OCI-LY7 (cell line): ENCODE measurements around the gene SYTL3. TPM values are rescaled to one million over a fixed set of nuclear protein-coding genes. Genes with fewer than 3 reads are reported as not detected.

Experiments
- Bru-seq: library from RNA; stranded (reverse); fragments of 400-500 nt; gene quantifications from one replicate; lab custom pipeline; 2021; lab: Mats Ljungman, UMichigan
- BruChase-seq, 2 experiments: library from RNA; stranded (reverse); fragments of 400-500 nt; gene quantifications; one replicate each; lab custom pipeline; 2021; lab: Mats Ljungman, UMichigan
- BruUV-seq: library from RNA; stranded (reverse); fragments of 400-500 nt; replicated peaks from 2 replicates; lab custom pipeline; 2021; lab: Mats Ljungman, UMichigan
- CTCF ChIA-PET: fragments of 300-600 bp; sonication (Branson Sonifier 250); formaldehyde crosslinking; loops from one replicate; lab custom pipeline; 2022; ENCODE audit warnings: antibody characterized with exemption; ENCODE audit not compliant: unreplicated experiment; lab: Charles Lee
- POLR2A ChIA-PET: fragments of 300-600 bp; sonication (Branson Sonifier 250); formaldehyde crosslinking; loops from one replicate; lab custom pipeline; 2022; ENCODE audit warnings: antibody characterized with exemption; lab: Charles Lee
- DNase-seq: peaks from one replicate; pipeline ENCODE4 v3.0.0-alpha.2; 2015; ENCODE audit warnings: low spot score
- H2AFZ ChIP-seq: fragments of 200-600 bp; sonication (generic), shearing (Covaris generic); 2 replicates; pipeline ENCODE4 v1.6.1; 2014; ENCODE audit warnings: mild to moderate bottlenecking, antibody characterized with exemption, low read length, moderate library complexity
- H3K27ac ChIP-seq: fragments of 200-600 bp; sonication (generic); 2 replicates; pipeline ENCODE4 v1.5.1; 2014; ENCODE audit warnings: mixed run types, low read depth, mild to moderate bottlenecking, moderate library complexity, low read length, inconsistent platforms; ENCODE audit not compliant: poor library complexity, severe bottlenecking
- H3K36me3 ChIP-seq: fragments of 200-600 bp; sonication (generic); 2 replicates; pipeline ENCODE4 v1.6.1; 2014; ENCODE audit warnings: mild to moderate bottlenecking, antibody characterized with exemption, low read length, moderate library complexity, mixed read lengths; ENCODE audit not compliant: insufficient read depth
- H3K4me1 ChIP-seq: fragments of 200-600 bp; sonication (generic); 2 replicates; pipeline ENCODE4 v1.5.1; 2014; ENCODE audit warnings: mild to moderate bottlenecking, low read length; ENCODE audit not compliant: insufficient read depth, poor library complexity, severe bottlenecking
- H3K4me2 ChIP-seq: fragments of 200-600 bp; sonication (generic); 2 replicates; pipeline ENCODE4 v1.6.1; 2014; ENCODE audit warnings: mild to moderate bottlenecking, low read length
- H3K4me3 ChIP-seq: fragments of 200-600 bp; sonication (generic); 2 replicates; pipeline ENCODE4 v1.5.1; 2014; ENCODE audit warnings: mild to moderate bottlenecking, low read depth, low read length; ENCODE audit not compliant: poor library complexity, severe bottlenecking
- H3K79me2 ChIP-seq: fragments of 200-600 bp; sonication (generic); 2 replicates; pipeline ENCODE4 v1.6.1; 2016; ENCODE audit warnings: low read depth, mild to moderate bottlenecking, low read length, moderate library complexity, mixed read lengths; ENCODE audit not compliant: insufficient read depth
- H3K9me2 ChIP-seq: fragments of 200-600 bp; sonication (generic); 2 replicates; pipeline ENCODE4 v1.6.1; 2016; ENCODE audit warnings: mild to moderate bottlenecking, low read length, mixed read lengths; ENCODE audit not compliant: insufficient read depth
- H3K9me3 ChIP-seq: fragments of 200-600 bp; sonication (generic); 2 replicates; pipeline ENCODE4 v1.6.1; 2014; ENCODE audit warnings: mild to moderate bottlenecking, mixed run types, low read length, mixed read lengths
- H4K20me1 ChIP-seq: fragments of 200-600 bp; sonication (generic); 2 replicates; pipeline ENCODE4 v1.6.1; 2014; ENCODE audit warnings: mild to moderate bottlenecking, antibody characterized with exemption, low read length, moderate library complexity, mixed read lengths; ENCODE audit not compliant: insufficient read depth
- CTCF ChIP-seq: fragments of 200-600 bp; sonication (generic); conservative IDR thresholded peaks from 2 replicates; pipeline ENCODE4 v1.5.1; 2014; ENCODE audit warnings: mild to moderate bottlenecking, antibody characterized with exemption, low read length, moderate library complexity, mixed read lengths
- EZH2phosphoT487 ChIP-seq: fragments of 200-600 bp; sonication (generic); IDR thresholded peaks from 2 replicates; pipeline ENCODE4 v1.6.1; 2018; ENCODE audit warnings: low read depth, borderline replicate concordance, mild to moderate bottlenecking, mixed run types, antibody characterized with exemption, low read length, moderate library complexity, mixed read lengths
- intact Hi-C: fragments of 100-400 bp; cut with micrococcal nuclease; formaldehyde crosslinking; loops from one replicate; pipeline ENCODE4 v1.10.0; 2022; ENCODE audit not compliant: unreplicated experiment
- long read RNA-seq: library from polyadenylated mRNA; stranded (forward); transcript quantifications from one replicate; pipeline ENCODE4 v2.0.0, GENCODE V29; 2022
- total RNA-seq, 2 experiments: library from RNA; depleted of rRNA in 1 of 2; stranded (reverse); fragments of >200 nt in 1 of 2; shearing (Covaris generic) in 1 of 2; gene quantifications; 2 replicates each; pipeline ENCODE4 v1.2.3, GENCODE V29; 2014 to 2022

The SYTL3 gene
- total RNA-seq (2014; rRNA removed; shearing (Covaris generic)): 0.32 TPM in 1 of 2 replicates, not detected in the other
- 0.89 TPM in 2 replicates for total RNA-seq (2022)
- percentile 24 among the genes with signal in this experiment for Bru-seq, nascent RNA
- BruChase-seq, experiment 1, labeled RNA remaining after a 6-hour chase: percentile 24 among the genes with signal in this experiment
- percentile 19 among the genes with signal in this experiment for BruChase-seq, experiment 2, labeled RNA remaining after a 2-hour chase
- long read RNA-seq, partial matches to known transcripts: 0 of 1 reads
- long read RNA-seq, other reads (novel, unspliced or antisense): 1 of 1 reads

- peak; percentile 41 for DNase-seq
- CTCF ChIA-PET: interaction anchor here (0.5 to 0.6 kb wide), 2 partner anchors 238 to 455 kb away, joined by 3 to 8 read pairs; no protein-coding TSS in a partner anchor
- intact Hi-C loops: no loop called here
- Histone ChIP-seq H3K9me3 (no peaks in the 10 kb centered on the region), H3K27ac (no peak within 1 kb of the TSS), H3K4me3 (no peak within 1 kb of the TSS), H3K4me2 (peak within 1 kb of the TSS; percentile 32; the same call in 1 of the 2 replicates), H3K79me2 (no peaks in the 10 kb centered on the region), H4K20me1 (no peaks in the 10 kb centered on the region), H2AFZ (peak within 1 kb of the TSS; percentile 8; the same call in 1 of the 2 replicates), H3K36me3 (no peaks in the 10 kb centered on the region), H3K9me2 (no peaks in the 10 kb centered on the region), H3K4me1 (peaks cover 13% of the 10 kb centered on the region)
- TF ChIP-seq EZH2phosphoT487: no peak
- TF ChIP-seq CTCF: no peak
- POLR2A ChIA-PET: interaction anchor here (0.6 to 1.7 kb wide), 5 partner anchors 8 to 313 kb away, joined by 3 to 4 read pairs (median 4); no protein-coding TSS in a partner anchor
- no TSS peak for BruUV-seq
Measured at GRCh38 chr6:158649289-158650143, at the start of gene SYTL3. SYTL3 (plus strand) TSS chr6:158650054; CDS start chr6:158663269, 13,215 bp downstream.

GRCh38 chr6:158603261-158604047 lies 46.4 kb upstream of the SYTL3 start:
- Histone ChIP-seq H3K4me1 (no peaks in the 10 kb centered on the region), H3K9me3 (no peaks in the 10 kb centered on the region), H3K9me2 (no peaks in the 10 kb centered on the region), H3K79me2 (no peaks in the 10 kb centered on the region), H3K4me3 (no peak overlapping the region), H4K20me1 (no peaks in the 10 kb centered on the region), H3K27ac (no peak overlapping the region), H3K36me3 (peaks cover 43% of the 10 kb centered on the region), H3K4me2 (no peak overlapping the region), H2AFZ (no peak overlapping the region)
- ChIA-PET POLR2A (interaction anchor here (0.6 to 0.7 kb wide), 5 partner anchors 20 to 789 kb away, joined by 3 read pairs; no protein-coding TSS in a partner anchor), CTCF (interaction anchor here (0.5 kb wide), 1 partner anchor 875 kb away, joined by 3 read pairs; no protein-coding TSS in a partner anchor)
- DNase-seq: no peak
- no TSS peak for BruUV-seq
- intact Hi-C loops: no loop called here
- TF ChIP-seq EZH2phosphoT487: no peak
- TF ChIP-seq CTCF: no peak
